ENCODE results near the gene KIF5A. TPM values are rescaled to one million over a fixed set of nuclear protein-coding genes. Genes with fewer than 3 reads are reported as not detected.
A peak's percentile ranks its signal among the peaks of the same experiment; 100 is the strongest.

The KIF5A gene
- total and polyA plus RNA-seq, 2 of the 13 experiments (the other 11 are each of a cell fraction or from before 2014, with no cell fraction given) = 1.6 to 11.9 TPM

DNA sequence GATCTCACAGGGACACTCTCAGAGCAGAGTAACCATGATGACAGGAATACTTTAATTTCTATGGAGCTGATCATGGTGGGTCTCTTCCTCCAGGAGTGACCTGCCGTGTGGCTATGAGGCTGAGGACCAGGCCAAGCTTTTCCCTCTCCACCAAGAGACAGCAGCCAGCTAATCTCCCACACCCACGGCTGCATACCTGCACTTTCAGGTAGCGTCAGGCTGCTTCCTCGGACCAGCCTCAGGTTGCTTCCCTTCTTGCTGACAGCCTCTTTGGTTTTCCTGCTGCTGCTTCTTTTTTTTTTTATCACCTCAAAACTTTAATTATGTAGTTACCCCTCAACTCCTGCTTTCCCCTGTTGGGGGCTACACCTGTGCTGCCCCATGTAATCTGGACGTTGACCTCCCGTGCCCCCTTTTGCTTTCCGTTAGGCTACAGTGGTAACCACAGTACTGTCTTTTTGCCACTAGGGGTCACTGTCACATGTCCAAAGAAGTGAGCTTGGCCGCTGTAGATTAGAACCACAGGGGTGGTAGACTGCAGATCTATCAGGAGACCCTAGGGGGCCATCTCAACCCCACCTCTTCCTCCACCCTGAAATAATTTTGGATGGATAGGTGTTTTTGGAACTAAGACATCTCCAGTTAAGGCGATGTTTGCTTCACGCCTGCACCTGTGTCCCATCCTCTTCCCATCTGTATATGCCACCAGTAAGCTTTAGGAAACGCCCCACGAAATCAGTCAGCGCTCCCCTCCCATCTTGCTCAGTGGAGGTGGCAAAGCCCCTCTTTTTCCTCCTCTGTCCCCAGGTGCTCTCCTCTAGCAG, 33.4 kb downstream of the KIF5A start (continued):
- peak; percentile 67; the same call in 1 of the 2 replicates for TF ChIP-seq RXRA (CRISPR knock-in tag; IDR thresholded peaks at IDR 0.05)
- TF ChIP-seq, protein P1, sequence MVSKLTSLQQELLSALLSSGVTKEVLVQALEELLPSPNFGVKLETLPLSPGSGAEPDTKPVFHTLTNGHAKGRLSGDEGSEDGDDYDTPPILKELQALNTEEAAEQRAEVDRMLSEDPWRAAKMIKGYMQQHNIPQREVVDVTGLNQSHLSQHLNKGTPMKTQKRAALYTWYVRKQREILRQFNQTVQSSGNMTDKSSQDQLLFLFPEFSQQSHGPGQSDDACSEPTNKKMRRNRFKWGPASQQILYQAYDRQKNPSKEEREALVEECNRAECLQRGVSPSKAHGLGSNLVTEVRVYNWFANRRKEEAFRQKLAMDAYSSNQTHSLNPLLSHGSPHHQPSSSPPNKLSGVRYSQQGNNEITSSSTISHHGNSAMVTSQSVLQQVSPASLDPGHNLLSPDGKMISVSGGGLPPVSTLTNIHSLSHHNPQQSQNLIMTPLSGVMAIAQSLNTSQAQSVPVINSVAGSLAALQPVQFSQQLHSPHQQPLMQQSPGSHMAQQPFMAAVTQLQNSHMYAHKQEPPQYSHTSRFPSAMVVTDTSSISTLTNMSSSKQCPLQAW (CRISPR knock-in tag; IDR thresholded peaks at IDR 0.05) = peak; percentile 58; the same call in 1 of the 2 replicates
- TF ChIP-seq ZSCAN21 (CRISPR knock-in tag; IDR thresholded peaks at IDR 0.05; ENCODE audit: borderline replicate concordance) = peak; percentile 20; the same call in 1 of the 2 replicates
- TF ChIP-seq CEBPB (IDR thresholded peaks at IDR 0.05; ENCODE audit: borderline replicate concordance, low read depth, low read length) = no peak
- no peak for TF ChIP-seq ZNF232 (CRISPR knock-in tag; IDR thresholded peaks at IDR 0.05; ENCODE audit: borderline replicate concordance)
- TF ChIP-seq ELF3 (CRISPR knock-in tag; IDR thresholded peaks at IDR 0.05) = 0 out of 2 replicates have a peak, but pooled peaks have one; percentile 29
- TF ChIP-seq ZNF549 (CRISPR knock-in tag; IDR thresholded peaks at IDR 0.05) = no peak
- peak; percentile 22; the same call in 1 of the 2 replicates for TF ChIP-seq ARID4A (CRISPR knock-in tag; IDR thresholded peaks at IDR 0.05; ENCODE audit: borderline replicate concordance)
- peak; percentile 29; the same call in 1 of the 2 replicates for TF ChIP-seq ARID5B (CRISPR knock-in tag; IDR thresholded peaks at IDR 0.05)
- no peak for TF ChIP-seq RBM22 (optimal IDR thresholded peaks at IDR 0.05; ENCODE audit: low read length)
- TF ChIP-seq, protein P2, sequence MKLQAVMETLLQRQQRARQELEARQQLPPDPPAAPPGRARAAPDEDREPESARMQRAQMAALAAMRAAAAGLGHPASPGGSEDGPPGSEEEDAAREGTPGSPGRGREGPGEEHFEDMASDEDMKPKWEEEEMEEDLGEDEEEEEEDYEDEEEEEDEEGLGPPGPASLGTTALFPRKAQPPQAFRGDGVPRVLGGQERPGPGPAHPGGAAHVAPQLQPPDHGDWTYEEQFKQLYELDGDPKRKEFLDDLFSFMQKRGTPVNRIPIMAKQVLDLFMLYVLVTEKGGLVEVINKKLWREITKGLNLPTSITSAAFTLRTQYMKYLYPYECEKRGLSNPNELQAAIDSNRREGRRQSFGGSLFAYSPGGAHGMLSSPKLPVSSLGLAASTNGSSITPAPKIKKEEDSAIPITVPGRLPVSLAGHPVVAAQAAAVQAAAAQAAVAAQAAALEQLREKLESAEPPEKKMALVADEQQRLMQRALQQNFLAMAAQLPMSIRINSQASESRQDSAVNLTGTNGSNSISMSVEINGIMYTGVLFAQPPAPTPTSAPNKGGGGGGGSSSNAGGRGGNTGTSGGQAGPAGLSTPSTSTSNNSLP (IDR thresholded peaks at IDR 0.05; ENCODE audit: low read depth, low read length) = no peak
- TF ChIP-seq, protein P3, sequence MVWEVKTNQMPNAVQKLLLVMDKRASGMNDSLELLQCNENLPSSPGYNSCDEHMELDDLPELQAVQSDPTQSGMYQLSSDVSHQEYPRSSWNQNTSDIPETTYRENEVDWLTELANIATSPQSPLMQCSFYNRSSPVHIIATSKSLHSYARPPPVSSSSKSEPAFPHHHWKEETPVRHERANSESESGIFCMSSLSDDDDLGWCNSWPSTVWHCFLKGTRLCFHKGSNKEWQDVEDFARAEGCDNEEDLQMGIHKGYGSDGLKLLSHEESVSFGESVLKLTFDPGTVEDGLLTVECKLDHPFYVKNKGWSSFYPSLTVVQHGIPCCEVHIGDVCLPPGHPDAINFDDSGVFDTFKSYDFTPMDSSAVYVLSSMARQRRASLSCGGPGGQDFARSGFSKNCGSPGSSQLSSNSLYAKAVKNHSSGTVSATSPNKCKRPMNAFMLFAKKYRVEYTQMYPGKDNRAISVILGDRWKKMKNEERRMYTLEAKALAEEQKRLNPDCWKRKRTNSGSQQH (CRISPR knock-in tag; IDR thresholded peaks at IDR 0.05; ENCODE audit: low read depth) = 0 out of 2 replicates have a peak, but pooled peaks have one; percentile 45
- TF ChIP-seq, protein P4, sequence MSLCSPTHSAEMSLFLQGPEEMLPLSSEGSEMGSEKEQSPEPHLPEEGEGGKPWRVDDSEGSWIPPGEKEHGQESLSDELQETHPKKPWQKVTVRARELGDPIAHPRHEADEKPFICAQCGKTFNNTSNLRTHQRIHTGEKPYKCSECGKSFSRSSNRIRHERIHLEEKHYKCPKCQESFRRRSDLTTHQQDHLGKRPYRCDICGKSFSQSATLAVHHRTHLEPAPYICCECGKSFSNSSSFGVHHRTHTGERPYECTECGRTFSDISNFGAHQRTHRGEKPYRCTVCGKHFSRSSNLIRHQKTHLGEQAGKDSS (CRISPR knock-in tag; IDR thresholded peaks at IDR 0.05; ENCODE audit: borderline replicate concordance, low read depth) = no peak
